ENCODE data around the gene ADAMTS2.

DNA sequence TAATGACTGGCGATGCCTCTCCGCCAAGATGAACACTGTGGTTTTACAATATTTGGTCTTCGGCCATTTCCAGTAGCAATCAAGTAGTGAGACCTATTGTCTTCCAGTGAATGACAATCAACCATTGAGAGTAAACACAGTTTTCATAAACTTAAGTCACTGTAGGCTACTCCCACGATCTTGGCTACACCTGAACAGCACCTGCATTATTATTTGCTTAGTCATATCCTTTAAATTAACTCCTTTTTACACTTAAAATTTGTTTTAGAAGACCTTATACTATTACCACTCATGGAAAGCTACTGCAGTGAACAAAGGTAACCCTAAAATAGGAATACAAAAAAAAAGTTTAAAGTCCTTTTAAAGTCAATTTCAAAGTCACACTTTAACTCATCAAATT lies 226.9 kb downstream of the ADAMTS2 start:
- TF ChIP-seq, protein P1, sequence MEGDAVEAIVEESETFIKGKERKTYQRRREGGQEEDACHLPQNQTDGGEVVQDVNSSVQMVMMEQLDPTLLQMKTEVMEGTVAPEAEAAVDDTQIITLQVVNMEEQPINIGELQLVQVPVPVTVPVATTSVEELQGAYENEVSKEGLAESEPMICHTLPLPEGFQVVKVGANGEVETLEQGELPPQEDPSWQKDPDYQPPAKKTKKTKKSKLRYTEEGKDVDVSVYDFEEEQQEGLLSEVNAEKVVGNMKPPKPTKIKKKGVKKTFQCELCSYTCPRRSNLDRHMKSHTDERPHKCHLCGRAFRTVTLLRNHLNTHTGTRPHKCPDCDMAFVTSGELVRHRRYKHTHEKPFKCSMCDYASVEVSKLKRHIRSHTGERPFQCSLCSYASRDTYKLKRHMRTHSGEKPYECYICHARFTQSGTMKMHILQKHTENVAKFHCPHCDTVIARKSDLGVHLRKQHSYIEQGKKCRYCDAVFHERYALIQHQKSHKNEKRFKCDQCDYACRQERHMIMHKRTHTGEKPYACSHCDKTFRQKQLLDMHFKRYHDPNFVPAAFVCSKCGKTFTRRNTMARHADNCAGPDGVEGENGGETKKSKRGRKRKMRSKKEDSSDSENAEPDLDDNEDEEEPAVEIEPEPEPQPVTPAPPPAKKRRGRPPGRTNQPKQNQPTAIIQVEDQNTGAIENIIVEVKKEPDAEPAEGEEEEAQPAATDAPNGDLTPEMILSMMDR (IDR thresholded peaks at IDR 0.05): no peak
- no peak for TF ChIP-seq POLR2A (IDR thresholded peaks at IDR 0.05)
